GM23338 (cell line): ENCODE data around the gene SPAG16.

ENCODE experiments used
- CREB1 ChIP-seq: fragments of 250-450 bp; sonication (Bioruptor Pico); IDR thresholded peaks from 2 replicates; pipeline ENCODE4 v1.5.0; 2020; ENCODE audit warnings: low read depth, mild to moderate bottlenecking, moderate library complexity
- CTCF ChIP-seq, 2 experiments: fragments of 200-600 bp in 1 of 2; sonication (generic) in 1 of 2; conservative IDR thresholded peaks; 2 replicates each; pipeline versions ENCODE4 v1.5.1 to v1.6.1; 2016 to 2017; ENCODE audit warnings: antibody characterized with exemption in 2 of 2, low read depth in 2 of 2, mild to moderate bottlenecking in 2 of 2, moderate library complexity in 1 of 2
- EZH2 ChIP-seq: fragments of 200-600 bp; sonication (generic); IDR thresholded peaks from one replicate; pipeline ENCODE4 v1.8.0; 2017; ENCODE audit warnings: antibody characterized with exemption, mild to moderate bottlenecking, low read depth; ENCODE audit not compliant: unreplicated experiment
- EZH2phosphoT487 ChIP-seq: fragments of 200-600 bp; sonication (generic); IDR thresholded peaks from one replicate; pipeline ENCODE4 v1.8.1; 2018; ENCODE audit warnings: antibody characterized with exemption; ENCODE audit not compliant: unreplicated experiment
- JUNB ChIP-seq: IDR thresholded peaks from one replicate; pipeline ENCODE4 v1.6.1; 2016; ENCODE audit warnings: antibody characterized with exemption; ENCODE audit not compliant: unreplicated experiment
- NANOG ChIP-seq: IDR thresholded peaks from 2 replicates; pipeline ENCODE4 v1.6.1; 2016; ENCODE audit warnings: antibody characterized with exemption, borderline replicate concordance
- POLR2AphosphoS5 ChIP-seq: IDR thresholded peaks from 2 replicates; pipeline ENCODE4 v1.6.1; 2016; ENCODE audit warnings: antibody characterized with exemption, low read depth
- STAT1 ChIP-seq: IDR thresholded peaks from one replicate; pipeline ENCODE4 v1.6.1; 2016; ENCODE audit warnings: antibody characterized with exemption; ENCODE audit not compliant: unreplicated experiment
- ZNF331 ChIP-seq: fragments of 250-450 bp; sonication (Bioruptor Pico); IDR thresholded peaks from 2 replicates; pipeline ENCODE4 v1.5.0; 2020; ENCODE audit warnings: low read depth, mild to moderate bottlenecking, moderate library complexity
- TF ChIP-seq, protein P1 (sequence below): IDR thresholded peaks from 2 replicates; pipeline ENCODE4 v1.6.1; 2016; ENCODE audit warnings: antibody characterized with exemption
- TF ChIP-seq, protein P2 (sequence below): IDR thresholded peaks from one replicate; pipeline ENCODE4 v1.6.1; 2018; ENCODE audit warnings: antibody characterized with exemption; ENCODE audit not compliant: unreplicated experiment

DNA sequence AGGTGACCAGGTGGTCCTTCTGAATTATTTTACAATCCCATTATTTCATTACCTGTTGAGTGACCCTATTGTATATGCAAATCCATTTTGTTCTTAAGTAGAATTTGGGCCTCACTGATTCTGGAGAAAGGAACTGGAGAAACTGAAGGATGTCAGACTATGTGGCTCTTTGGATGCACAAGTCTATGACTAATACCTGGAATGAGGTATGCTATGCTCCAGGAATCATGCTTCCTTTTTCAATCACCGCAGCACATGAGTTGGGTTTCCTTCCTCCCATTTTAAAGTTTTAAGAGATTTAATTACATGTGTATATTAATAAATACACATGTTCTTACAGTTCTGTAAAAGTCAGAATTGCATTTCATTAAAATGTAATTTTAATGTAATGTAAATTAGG lies 872.7 kb downstream of the SPAG16 start:
- TF ChIP-seq ZNF331 (no peak), CTCF (conservative IDR thresholded peaks at IDR 0.05; ENCODE audit: low read depth in 2 of 2) (no peak), POLR2AphosphoS5 (no peak), EZH2 (no peak), NANOG (no peak), EZH2phosphoT487 (no peak), CREB1 (CRISPR knock-in tag) (no peak), STAT1 (no peak), JUNB (no peak)
- TF ChIP-seq, protein P1, sequence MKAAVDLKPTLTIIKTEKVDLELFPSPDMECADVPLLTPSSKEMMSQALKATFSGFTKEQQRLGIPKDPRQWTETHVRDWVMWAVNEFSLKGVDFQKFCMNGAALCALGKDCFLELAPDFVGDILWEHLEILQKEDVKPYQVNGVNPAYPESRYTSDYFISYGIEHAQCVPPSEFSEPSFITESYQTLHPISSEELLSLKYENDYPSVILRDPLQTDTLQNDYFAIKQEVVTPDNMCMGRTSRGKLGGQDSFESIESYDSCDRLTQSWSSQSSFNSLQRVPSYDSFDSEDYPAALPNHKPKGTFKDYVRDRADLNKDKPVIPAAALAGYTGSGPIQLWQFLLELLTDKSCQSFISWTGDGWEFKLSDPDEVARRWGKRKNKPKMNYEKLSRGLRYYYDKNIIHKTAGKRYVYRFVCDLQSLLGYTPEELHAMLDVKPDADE: no peak
- TF ChIP-seq, protein P2, sequence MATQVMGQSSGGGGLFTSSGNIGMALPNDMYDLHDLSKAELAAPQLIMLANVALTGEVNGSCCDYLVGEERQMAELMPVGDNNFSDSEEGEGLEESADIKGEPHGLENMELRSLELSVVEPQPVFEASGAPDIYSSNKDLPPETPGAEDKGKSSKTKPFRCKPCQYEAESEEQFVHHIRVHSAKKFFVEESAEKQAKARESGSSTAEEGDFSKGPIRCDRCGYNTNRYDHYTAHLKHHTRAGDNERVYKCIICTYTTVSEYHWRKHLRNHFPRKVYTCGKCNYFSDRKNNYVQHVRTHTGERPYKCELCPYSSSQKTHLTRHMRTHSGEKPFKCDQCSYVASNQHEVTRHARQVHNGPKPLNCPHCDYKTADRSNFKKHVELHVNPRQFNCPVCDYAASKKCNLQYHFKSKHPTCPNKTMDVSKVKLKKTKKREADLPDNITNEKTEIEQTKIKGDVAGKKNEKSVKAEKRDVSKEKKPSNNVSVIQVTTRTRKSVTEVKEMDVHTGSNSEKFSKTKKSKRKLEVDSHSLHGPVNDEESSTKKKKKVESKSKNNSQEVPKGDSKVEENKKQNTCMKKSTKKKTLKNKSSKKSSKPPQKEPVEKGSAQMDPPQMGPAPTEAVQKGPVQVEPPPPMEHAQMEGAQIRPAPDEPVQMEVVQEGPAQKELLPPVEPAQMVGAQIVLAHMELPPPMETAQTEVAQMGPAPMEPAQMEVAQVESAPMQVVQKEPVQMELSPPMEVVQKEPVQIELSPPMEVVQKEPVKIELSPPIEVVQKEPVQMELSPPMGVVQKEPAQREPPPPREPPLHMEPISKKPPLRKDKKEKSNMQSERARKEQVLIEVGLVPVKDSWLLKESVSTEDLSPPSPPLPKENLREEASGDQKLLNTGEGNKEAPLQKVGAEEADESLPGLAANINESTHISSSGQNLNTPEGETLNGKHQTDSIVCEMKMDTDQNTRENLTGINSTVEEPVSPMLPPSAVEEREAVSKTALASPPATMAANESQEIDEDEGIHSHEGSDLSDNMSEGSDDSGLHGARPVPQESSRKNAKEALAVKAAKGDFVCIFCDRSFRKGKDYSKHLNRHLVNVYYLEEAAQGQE: no peak
